Measurements from ENCODE around the gene GPR25.

Gene GPR25

DNA sequence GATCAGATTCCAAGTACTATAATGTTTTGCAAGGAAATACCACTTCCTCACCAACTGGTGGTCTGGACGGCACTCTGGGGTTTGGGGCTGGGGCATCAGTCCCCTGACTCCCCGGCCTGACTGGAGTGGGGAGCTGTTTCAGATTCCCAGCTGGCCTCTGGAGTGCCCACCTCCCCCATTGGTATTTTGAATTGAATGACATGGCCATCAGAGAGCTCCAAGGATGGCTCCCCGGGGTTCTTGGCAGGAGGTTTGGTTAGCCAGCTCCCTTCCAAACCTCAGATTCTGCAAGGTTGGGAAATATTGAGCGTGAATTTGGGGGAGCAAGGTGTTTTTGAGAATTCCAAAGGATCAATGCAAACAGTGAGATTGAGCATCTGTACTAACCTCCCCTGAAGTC is 19.8 kb downstream of the GPR25 start:
- Histone ChIP-seq H3K9me3 (ENCODE audit: control insufficient read depth, insufficient read depth, low read depth, low read length) (no peaks in the 10 kb centered on the region), H3K27ac (ENCODE audit: extremely low read depth, low read depth, low read length) (no peak overlapping the region), H3K4me3 (ENCODE audit: low read depth, low read length) (no peak overlapping the region), H3K4me1 (ENCODE audit: control insufficient read depth, insufficient read depth, low read length) (peaks cover 4% of the 10 kb centered on the region; the same call in 1 of the 2 replicates), H3K36me3 (ENCODE audit: control insufficient read depth in 2 of 2, insufficient read depth in 1 of 2, low read length in 2 of 2) (no peaks in the 10 kb centered on the region)
- POLR2A ChIA-PET, result no interaction called here
- CTCF ChIA-PET, result no interaction called here
- TF ChIP-seq, protein P1, sequence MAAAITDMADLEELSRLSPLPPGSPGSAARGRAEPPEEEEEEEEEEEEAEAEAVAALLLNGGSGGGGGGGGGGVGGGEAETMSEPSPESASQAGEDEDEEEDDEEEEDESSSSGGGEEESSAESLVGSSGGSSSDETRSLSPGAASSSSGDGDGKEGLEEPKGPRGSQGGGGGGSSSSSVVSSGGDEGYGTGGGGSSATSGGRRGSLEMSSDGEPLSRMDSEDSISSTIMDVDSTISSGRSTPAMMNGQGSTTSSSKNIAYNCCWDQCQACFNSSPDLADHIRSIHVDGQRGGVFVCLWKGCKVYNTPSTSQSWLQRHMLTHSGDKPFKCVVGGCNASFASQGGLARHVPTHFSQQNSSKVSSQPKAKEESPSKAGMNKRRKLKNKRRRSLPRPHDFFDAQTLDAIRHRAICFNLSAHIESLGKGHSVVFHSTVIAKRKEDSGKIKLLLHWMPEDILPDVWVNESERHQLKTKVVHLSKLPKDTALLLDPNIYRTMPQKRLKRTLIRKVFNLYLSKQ (tag by site-specific recombination; IDR thresholded peaks at IDR 0.05; ENCODE audit: borderline replicate concordance), result no peak
- TF ChIP-seq ZNF223 (tag by site-specific recombination; IDR thresholded peaks at IDR 0.05), result no peak
- TF ChIP-seq, protein P2, sequence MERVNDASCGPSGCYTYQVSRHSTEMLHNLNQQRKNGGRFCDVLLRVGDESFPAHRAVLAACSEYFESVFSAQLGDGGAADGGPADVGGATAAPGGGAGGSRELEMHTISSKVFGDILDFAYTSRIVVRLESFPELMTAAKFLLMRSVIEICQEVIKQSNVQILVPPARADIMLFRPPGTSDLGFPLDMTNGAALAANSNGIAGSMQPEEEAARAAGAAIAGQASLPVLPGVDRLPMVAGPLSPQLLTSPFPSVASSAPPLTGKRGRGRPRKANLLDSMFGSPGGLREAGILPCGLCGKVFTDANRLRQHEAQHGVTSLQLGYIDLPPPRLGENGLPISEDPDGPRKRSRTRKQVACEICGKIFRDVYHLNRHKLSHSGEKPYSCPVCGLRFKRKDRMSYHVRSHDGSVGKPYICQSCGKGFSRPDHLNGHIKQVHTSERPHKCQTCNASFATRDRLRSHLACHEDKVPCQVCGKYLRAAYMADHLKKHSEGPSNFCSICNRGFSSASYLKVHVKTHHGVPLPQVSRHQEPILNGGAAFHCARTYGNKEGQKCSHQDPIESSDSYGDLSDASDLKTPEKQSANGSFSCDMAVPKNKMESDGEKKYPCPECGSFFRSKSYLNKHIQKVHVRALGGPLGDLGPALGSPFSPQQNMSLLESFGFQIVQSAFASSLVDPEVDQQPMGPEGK (tag by site-specific recombination; IDR thresholded peaks at IDR 0.05), result no peak
- TF ChIP-seq GLIS1 (tag by site-specific recombination; IDR thresholded peaks at IDR 0.05), result peak; percentile 25; the same call in 1 of the 2 replicates
- peak; percentile 35; the same call in 1 of the 2 replicates for TF ChIP-seq ZIC2 (tag by site-specific recombination; IDR thresholded peaks at IDR 0.05)
- TF ChIP-seq, protein P3, sequence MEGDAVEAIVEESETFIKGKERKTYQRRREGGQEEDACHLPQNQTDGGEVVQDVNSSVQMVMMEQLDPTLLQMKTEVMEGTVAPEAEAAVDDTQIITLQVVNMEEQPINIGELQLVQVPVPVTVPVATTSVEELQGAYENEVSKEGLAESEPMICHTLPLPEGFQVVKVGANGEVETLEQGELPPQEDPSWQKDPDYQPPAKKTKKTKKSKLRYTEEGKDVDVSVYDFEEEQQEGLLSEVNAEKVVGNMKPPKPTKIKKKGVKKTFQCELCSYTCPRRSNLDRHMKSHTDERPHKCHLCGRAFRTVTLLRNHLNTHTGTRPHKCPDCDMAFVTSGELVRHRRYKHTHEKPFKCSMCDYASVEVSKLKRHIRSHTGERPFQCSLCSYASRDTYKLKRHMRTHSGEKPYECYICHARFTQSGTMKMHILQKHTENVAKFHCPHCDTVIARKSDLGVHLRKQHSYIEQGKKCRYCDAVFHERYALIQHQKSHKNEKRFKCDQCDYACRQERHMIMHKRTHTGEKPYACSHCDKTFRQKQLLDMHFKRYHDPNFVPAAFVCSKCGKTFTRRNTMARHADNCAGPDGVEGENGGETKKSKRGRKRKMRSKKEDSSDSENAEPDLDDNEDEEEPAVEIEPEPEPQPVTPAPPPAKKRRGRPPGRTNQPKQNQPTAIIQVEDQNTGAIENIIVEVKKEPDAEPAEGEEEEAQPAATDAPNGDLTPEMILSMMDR (tag by site-specific recombination; IDR thresholded peaks at IDR 0.05), result no peak
- TF ChIP-seq TCF7L2 (IDR thresholded peaks at IDR 0.05; ENCODE audit: borderline replicate concordance, low read depth, low read length), result no peak
- TF ChIP-seq, protein P4, sequence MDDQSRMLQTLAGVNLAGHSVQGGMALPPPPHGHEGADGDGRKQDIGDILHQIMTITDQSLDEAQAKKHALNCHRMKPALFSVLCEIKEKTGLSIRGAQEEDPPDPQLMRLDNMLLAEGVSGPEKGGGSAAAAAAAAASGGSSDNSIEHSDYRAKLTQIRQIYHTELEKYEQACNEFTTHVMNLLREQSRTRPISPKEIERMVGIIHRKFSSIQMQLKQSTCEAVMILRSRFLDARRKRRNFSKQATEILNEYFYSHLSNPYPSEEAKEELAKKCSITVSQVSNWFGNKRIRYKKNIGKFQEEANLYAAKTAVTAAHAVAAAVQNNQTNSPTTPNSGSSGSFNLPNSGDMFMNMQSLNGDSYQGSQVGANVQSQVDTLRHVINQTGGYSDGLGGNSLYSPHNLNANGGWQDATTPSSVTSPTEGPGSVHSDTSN (CRISPR knock-in tag; IDR thresholded peaks at IDR 0.05), result no peak
- TF ChIP-seq ZNF701 (tag by site-specific recombination; IDR thresholded peaks at IDR 0.05), result no peak
- TF ChIP-seq ZNF23 (tag by site-specific recombination; IDR thresholded peaks at IDR 0.05; ENCODE audit: borderline replicate concordance), result no peak

DNA sequence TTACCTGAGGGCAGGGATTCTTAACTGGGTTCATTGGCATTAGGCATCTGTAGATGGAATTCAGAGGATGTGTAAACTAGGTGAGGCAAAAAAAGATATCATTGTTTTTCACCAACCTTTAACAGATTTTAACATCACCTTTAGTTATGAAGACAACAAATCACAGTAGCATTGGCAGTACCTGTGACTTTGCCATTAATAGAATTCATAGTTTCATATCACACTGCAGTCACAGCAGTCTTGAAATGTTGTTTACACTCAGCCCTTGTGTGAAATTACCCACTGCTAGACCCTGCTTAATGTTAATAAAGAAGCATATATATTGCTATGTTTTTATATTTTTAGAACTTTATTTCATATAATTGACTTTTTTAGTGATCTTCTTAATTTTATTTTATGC is 20.2 kb downstream of the GPR25 start:
- ChIA-PET POLR2A (no interaction called here), CTCF (interaction anchor here (0.7 kb wide), 1 partner anchor 280 kb away, joined by 3 read pairs; no protein-coding TSS in a partner anchor)
- peaks cover 4% of the 10 kb centered on the region; the same call in 1 of the 2 replicates for H3K4me1 ChIP-seq (ENCODE audit: control insufficient read depth, insufficient read depth, low read length)
- TF ChIP-seq ZNF561 (tag by site-specific recombination; IDR thresholded peaks at IDR 0.05; ENCODE audit: borderline replicate concordance) (no peak), ZNF521 (tag by site-specific recombination; IDR thresholded peaks at IDR 0.05) (no peak), ZNF184 (tag by site-specific recombination; IDR thresholded peaks at IDR 0.05) (no peak), ZNF266 (tag by site-specific recombination; IDR thresholded peaks at IDR 0.05; ENCODE audit: low read depth) (no peak), TRIM28 (IDR thresholded peaks at IDR 0.05; ENCODE audit: borderline replicate concordance, low read length) (no peak), ZEB2 (tag by site-specific recombination; IDR thresholded peaks at IDR 0.05) (no peak), ZNF623 (tag by site-specific recombination; IDR thresholded peaks at IDR 0.05) (no peak), ZNF670 (tag by site-specific recombination; IDR thresholded peaks at IDR 0.05; ENCODE audit: low read depth) (no peak), HOXD13 (CRISPR knock-in tag; IDR thresholded peaks at IDR 0.05; ENCODE audit: borderline replicate concordance) (no peak)
- TF ChIP-seq, protein P5, sequence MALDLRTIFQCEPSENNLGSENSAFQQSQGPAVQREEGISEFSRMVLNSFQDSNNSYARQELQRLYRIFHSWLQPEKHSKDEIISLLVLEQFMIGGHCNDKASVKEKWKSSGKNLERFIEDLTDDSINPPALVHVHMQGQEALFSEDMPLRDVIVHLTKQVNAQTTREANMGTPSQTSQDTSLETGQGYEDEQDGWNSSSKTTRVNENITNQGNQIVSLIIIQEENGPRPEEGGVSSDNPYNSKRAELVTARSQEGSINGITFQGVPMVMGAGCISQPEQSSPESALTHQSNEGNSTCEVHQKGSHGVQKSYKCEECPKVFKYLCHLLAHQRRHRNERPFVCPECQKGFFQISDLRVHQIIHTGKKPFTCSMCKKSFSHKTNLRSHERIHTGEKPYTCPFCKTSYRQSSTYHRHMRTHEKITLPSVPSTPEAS (tag by site-specific recombination; IDR thresholded peaks at IDR 0.05), result no peak
- TF ChIP-seq, protein P6, sequence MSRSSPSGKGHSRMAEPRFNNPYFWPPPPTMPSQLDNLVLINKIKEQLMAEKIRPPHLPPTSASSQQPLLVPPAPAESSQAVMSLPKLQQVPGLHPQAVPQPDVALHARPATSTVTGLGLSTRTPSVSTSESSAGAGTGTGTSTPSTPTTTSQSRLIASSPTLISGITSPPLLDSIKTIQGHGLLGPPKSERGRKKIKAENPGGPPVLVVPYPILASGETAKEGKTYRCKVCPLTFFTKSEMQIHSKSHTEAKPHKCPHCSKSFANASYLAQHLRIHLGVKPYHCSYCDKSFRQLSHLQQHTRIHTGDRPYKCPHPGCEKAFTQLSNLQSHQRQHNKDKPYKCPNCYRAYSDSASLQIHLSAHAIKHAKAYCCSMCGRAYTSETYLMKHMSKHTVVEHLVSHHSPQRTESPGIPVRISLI (tag by site-specific recombination; IDR thresholded peaks at IDR 0.05), result no peak
- TF ChIP-seq, protein P7, sequence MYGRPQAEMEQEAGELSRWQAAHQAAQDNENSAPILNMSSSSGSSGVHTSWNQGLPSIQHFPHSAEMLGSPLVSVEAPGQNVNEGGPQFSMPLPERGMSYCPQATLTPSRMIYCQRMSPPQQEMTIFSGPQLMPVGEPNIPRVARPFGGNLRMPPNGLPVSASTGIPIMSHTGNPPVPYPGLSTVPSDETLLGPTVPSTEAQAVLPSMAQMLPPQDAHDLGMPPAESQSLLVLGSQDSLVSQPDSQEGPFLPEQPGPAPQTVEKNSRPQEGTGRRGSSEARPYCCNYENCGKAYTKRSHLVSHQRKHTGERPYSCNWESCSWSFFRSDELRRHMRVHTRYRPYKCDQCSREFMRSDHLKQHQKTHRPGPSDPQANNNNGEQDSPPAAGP (tag by site-specific recombination; IDR thresholded peaks at IDR 0.05), result no peak

More for the DNA sequence above, 20.2 kb downstream of the GPR25 start:
- no peak overlapping the region for H3K27ac ChIP-seq (ENCODE audit: extremely low read depth, low read depth, low read length)
- no peak overlapping the region for H3K4me3 ChIP-seq (ENCODE audit: low read depth, low read length)
- no peaks in the 10 kb centered on the region for H3K36me3 ChIP-seq (ENCODE audit: control insufficient read depth in 2 of 2, insufficient read depth in 1 of 2, low read length in 2 of 2)
- H3K9me3 ChIP-seq (ENCODE audit: control insufficient read depth, insufficient read depth, low read depth, low read length), result no peaks in the 10 kb centered on the region
